HG03139 (cell line): ENCODE data around the gene KRT74.

Source experiments
- ATAC-seq: cut with Tn5 transposase; IDR thresholded peaks from one replicate; pipeline ENCODE4 v1.9.1; 2021; ENCODE audit not compliant: unreplicated experiment

KRT74 gene

DNA sequence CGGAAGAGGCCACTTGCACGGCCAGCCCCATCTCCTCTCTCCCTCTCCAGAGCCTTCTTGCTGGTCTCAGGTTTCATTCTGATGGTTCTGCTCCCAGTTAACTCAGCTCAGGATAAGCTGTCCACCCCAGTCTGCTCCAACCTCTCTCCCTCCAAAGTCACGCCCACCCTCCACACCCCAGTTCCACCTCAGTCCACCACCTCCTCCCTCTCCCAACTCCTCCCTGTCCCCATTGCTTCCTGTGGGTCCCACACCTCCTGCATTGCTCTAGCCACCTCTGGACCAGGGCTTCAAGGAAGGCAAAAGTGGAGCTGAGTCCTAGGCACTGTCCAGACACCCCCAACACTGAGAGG lies 33.8 kb downstream of the KRT74 start:
- no peak for ATAC-seq

DNA sequence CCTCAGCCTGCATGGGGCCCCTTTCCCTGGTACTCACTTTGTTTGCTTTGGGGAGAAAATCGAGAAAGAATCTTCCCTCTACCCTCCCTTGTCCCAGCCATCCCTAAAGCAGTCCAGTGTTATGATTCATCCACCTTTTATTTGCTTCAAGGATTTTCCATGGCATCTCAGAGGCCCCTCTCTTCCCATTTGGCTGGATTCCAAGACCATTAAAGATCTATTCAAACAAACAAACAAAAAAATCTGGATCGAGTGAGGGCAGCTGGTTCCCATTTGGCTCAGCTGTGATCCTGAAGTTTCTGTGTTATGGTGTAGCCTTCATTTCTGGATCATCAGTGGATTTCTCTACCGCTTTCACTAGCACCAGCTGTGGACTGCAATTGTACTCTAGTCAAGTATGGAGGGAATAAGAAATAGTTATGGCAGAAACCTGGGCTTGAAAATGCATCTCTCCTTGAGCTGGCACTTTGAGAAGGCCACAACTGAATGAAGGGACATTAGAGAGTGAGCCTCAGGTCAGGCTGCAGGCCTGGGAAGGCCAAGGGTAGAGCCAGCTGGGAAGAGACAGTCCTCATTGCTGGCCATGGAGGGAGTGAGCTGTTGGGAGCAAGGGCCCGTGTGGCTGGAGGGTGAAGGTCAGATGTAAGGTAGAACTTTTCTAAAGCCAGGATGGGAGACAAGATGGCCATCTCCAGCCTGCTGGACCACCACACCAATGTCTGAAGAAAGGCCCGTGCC lies 34.4 kb downstream of the KRT74 start:
- no peak for ATAC-seq

DNA sequence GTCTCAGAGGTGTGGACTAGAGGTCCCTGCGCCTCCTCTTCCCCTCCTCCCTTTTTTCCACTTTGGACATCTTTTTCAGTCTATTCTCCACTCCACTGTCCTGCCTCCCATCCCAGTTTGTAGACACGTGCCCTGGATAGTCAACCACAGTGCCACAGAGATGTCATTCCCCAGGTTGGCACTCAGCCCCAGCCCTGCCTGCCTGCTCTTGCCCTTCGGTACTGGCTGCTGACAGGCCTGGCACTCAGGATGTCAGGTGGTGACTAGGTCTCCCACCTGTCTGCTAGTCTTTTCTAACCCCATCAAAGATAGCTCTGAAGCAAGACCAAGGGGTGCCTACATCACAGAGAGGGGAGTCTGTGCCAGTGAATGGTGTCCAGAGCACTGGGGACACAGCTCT lies 36.5 kb downstream of the KRT74 start:
- ATAC-seq = no peak

DNA sequence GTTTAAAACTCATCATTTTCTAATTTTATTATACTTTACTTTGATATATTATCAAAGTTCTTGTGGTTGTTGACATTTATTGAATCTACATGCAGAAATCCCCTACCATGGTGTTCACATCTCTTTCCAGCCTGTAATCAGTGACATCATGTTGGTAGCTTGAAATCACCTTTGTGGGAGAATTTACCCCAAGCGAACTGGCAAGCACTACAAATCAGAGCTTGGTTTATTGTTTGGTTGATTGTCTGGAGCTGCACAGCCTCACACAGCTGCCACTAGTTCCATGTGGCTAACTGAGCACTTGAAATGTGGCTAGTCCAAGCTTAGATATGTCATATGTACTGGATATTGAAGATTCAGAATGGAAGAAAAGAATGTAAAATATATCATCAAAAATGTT lies 38.1 kb downstream of the KRT74 start:
- ATAC-seq = no peak

DNA sequence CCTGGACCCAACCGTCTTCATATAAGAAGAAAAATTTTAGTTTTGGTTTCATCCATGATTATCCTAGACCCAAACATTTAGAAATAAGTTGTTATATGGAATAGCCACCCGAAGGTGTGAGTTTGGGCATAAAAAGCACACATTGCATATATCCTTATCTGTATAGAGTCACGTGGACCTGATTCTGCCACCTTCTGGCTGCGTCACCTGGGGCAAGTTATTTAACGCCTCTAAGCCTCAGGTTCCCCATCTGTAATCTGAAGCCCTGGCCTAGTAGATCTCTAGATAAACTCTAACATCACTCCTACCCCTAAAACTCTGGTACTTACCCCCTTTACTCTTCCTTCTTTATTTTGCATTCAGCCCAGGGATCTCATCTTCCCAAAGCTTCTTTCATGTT lies 39.2 kb downstream of the KRT74 start:
- ATAC-seq = no peak

DNA sequence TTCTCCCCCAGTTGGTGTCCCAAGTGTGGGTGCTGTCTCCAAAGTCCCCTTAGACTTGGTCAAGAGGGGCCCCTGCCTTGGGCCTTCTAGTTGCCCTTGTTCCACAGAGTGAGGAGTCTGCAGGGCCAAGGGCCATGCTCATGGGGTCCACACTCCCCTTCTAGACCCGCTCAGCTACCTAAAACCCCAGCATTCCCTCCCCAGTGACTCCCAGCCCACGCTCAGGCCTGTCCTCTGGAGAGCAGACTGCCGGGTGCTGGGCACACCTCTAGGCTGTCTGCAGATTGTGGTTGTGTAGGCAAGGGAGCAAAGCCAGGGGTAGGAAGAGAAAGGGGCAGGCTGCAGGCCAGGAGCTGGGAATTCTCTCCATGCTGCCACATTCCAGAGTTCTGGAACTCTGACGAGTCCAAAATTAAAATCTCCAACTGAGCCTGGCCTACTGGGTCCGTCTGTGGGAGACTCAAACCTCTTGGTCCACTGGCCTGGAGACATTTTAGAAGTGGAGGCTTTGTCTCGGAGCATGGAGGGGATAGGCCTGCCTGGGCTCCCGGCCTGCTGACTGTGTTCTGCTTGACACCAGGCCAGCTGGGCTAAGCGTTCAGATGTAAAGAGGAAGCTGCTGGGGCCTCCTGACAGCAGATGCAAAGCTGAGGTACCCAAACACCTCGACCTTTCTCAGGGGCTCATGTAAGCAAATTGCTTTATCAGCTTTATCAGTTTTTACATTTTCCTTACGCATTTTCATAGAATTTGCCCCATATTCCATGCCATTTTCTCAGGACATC lies 39.8 kb downstream of the KRT74 start:
- ATAC-seq = no peak

DNA sequence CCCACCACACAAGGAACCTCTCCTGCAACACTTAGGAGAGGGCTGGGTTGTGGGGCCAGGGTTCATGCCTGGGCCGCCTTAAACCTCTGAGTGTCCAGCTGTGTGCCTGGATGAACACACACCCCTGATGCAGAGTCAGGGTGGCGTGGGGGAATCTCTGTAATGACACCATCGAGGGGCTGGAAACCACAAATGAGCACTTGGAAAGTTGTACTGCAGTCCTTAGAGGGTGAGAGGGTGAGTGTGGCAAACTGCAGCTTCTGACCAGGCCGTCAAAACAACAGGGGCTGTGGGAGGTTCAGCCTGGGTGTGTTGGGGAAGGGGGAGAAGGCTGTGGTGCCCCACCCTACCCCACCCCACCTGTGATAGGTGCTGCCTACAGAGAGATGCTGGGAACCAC lies 41.0 kb downstream of the KRT74 start:
- ATAC-seq = no peak

DNA sequence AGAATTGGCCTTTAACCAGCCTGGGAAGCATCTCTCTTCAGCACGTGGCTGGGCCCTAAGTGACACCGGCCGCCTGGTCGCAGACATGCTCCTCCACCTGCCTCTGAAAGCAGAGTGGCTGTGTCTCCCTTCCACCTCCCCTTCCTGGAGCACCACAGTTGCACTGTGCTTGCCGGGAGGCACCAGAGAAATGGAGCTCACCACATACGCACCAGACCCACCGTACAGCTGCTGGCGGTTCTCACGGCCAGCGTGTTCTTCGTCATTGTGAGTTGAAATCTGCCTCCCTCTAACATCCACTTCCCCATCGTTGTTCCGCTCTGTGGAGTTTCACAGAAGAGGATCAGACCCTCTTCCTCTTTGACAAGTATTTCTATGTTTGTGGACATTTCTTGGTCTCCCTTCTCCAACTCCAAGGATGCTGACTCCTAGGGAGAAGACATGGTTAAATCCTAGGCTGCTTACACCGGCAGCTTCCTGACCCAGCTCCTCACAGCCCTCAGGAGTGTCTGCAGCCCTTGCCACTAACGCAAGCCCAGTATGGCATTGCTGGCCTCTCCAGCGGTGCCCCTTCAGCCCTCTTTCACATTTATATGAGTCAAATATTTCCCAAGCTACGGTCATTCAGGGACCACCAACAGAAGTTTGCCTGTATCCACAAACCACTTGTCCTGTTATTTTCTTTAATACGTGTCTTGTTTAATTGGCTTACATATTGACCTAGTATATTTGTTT lies 41.9 kb downstream of the KRT74 start:
- ATAC-seq = no peak

DNA sequence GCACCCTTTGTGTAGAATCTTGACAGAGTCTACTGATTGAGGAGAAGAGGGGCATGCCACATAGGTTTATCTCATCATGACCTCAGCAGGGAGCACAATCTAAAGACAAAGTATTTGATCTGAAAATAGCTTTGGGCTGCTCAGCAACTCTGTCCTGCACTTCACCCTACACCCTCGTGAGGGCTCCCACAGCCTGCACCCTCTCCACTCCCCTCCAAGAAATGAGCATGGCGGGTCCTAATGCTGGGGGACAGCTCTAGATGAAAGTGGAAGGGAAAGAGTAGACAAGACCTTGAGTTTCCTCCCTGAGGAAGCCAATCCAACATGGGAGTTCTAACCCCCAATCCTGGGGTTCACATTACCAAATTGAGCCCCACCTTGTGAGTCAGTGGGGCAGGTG lies 42.7 kb downstream of the KRT74 start:
- ATAC-seq = no peak

DNA sequence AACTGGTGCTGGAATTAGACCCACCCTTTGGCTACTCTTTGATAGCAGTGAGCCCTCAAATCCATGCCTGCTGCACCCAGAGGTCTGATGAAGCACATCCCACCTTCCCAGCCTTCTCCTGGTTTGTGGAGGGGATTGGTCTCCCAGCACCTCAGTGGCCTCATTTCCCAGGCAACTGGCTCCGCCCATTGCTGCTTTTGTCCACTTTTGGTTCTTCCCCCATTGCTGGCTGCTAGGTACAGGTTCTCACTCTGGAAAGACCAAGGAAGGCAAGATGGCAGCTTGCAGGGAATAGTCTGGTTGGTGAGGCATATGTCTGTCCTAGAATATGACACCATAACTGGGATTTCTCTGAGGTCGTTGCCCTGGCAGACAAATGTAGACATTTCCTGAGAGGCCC lies 43.3 kb downstream of the KRT74 start:
- no peak for ATAC-seq

DNA sequence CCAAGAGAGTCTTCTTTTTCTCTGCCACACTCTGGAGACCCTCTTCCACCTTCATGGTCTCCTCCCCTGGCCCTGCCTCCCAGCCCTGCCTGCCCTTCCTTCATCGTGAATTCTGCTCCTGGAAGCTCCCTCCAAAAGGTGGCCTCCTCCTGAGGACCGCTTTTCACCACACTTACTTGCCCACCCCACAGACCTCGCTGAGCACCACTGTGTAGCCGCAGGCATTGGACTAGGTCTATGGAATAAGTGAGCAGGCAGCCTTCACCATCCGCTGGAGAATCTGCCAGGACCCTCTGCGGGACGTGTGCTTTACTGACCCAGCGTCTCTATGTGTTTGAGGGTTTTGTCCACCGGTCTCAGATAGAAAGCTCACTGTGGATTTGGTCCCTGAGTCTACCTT lies 43.8 kb downstream of the KRT74 start:
- no peak for ATAC-seq

DNA sequence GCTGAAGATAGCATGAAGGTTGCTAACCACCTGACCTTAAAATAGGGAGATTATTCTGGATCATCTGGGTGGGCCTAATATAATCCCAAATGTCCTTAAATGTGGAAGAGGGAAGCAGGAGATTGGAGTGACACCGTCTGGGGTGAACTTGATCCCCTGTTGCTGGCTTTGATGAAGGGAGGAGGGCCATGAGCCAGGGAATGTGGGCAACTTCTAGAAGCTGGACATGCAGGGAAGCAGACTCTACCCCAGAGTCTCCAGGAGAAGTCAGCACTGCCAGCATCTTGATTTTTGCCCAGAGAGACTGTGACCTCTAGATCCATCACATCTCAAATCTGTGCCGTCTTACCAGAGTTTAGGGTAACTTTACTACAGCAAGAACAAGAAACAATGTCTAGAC lies 44.2 kb downstream of the KRT74 start:
- no peak for ATAC-seq

DNA sequence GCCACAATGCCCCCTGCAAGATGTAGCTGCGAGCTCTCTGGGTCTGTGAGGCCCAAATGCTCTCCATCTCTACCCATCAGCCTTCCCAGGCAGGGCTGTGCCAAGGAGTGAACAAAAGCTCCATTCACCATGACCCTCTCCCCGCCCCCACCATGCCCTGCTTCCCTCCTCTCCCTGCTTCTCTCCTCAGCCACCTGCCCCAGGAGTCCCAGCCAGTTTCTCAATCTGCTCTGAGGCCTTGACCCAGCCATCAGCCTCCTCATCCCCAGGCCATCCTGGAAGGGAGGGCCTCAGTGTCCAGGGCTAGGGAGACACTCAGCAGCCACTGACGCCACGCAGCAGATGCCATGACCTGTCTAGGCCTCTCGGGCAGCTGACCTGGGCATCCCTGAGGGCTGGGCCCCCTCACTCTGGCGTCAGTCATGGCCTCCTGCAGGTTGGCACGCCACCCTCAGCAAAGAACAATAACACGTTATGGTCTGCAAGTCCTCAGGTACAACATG lies 45.0 kb downstream of the KRT74 start:
- no peak for ATAC-seq

DNA sequence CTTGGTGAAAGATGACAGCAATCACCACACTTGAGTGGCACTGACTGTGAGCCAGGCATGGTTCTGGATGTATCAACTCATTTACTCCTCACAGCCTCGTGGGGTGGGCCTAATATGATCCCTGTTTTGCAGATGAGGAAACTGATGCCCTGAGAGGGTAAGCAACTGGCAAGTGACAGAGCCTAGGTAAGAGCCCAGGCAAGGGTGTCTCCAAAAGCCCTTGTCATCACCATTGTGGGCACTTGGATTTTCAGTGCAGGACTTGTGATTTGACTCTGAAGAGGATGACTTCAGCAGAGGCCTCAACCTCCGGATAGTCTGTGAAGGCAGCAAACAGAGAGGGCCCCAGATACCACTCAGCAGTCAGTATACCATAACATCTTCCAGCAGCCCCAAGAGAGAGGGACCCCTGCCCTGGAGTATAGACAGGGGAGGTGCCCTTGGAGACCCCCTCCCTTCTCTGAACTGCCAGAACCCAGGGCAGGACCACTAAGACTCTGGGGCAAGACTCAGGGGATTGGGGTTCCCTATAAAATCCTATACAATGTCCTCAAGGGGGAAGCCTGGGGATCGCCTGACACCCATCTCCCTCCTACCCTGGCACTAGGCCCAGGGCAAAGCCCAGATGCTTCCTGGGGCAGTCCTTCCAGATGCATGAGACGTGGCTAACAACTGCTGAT lies 46.4 kb downstream of the KRT74 start:
- ATAC-seq = no peak

DNA sequence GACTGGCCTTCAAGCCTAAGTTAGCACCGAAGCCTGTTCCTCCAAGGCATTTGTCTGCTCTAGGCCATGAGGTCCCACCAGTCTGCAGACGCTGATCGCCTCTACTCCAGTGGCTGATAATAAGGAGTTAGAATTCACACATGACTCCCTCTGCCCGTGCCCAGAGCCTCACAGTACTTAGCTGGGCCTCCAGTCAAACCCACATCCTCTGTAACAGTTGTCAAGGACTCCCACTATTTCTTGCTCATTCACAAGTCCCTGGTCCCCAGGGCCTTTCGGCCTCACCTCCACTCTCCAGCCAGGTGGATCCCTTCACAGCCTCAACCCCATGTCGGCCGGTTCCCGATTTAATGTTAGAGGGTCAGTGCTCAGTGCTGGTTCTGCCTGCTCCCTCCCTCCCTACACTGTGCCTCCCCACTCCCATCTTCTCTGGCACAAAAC lies 47.1 kb downstream of the KRT74 start:
- no peak for ATAC-seq

DNA sequence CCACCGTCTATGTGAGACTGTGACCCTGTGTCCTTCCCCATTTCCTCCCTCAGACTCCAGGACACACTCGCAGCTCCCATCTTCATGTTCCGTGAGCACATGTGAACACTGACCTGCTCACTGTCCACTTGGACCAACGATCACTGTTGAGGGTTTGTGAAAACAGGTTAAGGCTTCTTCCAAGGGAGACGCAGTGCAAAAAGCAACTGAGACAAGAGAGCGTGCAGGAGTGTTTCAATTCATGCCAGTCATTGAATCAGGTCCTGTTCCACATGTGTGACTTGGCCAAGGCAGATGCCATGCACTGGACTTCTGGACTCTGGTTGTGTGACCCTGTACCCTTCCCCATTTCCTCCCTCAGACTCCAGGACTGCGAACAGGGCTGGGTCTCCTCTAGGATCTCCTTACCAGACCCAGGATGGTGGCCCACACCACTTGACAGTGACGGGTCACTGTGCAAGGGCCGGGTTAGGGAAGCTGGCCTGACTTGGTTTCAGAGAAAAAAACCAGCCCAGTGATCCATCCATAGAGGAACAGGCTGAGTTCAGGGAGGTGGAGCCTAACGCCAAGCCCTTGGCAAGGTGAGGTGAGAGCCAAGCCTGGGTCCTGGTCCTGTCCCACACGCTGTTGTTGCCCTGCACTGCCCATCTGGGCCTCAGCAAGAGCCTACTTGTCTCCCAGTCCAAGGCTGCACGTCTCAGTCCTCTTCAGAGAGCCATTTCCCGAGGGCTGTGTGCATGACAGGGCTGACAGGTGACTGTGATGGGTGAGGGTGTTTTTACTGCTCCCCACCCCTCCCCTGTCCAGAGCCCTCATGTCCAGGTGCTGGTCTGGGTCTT lies 47.8 kb downstream of the KRT74 start:
- no peak for ATAC-seq

DNA sequence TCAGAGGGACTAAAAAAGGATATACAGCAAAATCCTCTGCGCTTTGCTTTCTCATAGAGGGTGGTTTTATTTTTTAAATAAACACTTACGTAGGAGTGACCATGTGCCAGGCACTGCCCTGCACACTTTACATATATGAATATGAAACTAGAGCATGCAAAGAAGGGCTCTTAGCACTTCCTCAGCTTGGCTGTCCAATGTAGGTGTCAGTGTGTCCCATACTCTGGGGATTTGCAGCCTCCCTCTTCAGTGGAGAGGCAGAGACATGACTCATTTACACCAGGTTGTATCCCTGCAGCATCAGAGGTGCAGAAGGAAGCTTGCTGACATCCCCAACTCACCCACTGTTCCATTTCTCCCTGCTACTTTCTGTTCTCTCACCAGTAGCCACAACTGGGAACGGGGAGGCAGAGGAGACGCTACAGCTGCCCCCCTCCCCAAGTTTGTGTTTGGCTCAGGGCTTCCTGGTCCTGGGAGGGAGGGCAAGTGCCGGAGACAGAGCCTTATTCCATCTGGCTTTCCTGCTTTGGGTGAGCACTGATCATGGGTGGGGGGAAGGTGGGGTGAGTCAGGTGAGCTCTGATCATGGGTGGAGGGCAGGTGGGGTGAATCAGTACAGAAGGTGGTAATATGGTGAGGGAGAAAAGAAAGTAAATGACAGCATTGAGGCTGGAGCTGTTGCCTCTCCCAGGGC lies 48.6 kb downstream of the KRT74 start:
- ATAC-seq = no peak

DNA sequence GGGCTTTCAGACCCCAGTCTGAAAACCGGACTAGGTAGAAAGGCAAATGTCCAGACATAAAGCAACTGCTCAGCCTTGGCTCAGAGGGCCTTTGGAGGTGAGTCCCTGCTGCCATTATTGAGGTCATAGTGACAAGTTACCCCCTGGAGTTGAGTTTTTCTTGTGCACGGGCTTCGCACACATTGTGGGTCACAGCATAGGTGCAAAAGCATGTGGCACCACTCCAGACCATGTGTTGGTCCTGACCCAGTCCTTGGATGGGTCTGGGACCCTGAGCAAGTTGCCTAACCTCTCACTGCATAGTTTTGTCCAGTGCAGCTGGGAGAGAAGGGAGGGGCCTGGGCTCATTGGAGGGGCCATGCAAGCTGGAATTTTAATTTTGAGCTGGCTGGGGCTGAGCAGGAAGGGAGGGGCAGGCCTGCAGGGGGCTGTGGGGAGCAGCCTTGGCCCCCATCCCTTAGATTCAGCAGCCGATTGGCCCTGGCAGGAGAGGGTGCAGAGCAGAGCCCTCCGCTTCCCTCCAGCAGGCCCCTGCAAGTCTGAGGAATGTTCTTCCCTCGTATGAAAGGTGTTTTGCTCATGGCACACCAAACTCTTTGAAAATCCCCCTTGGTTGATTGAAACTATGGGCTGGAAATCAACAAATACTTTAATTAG lies 49.3 kb downstream of the KRT74 start:
- ATAC-seq = no peak

DNA sequence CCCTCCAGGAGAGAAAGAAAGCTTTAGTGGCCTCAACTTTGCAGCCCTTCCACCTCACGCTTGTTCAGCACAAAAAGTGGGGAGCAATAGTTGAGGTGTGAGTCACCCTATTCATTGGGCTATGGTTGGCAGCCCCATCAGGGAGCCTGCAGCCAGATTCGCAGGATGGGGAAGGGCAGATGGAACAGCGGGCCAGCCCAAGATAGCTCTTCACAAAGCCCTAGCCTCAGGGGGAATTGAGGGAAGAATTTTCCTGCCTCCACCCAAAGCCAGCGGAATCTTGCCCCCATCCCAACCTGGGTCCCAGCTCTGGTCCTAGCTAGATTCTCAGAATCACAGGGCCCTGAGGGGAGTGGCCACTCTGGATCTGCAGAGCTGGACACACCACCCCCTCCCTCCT lies 49.8 kb downstream of the KRT74 start:
- no peak for ATAC-seq
